Stomach (tissue), 4 donors: Measurements from ENCODE around the gene GCH1.
"Not testable (repeated sequence)": the region's sequence is repeated elsewhere in the genome, so short reads cannot be mapped to it uniquely, and the experiment has no call there.

Experiments
- CTCF ChIP-seq, 7 experiments: fragments of 450-650 bp in 4 of 7; fragments of 200-600 bp in 3 of 7; sonication (generic) in 3 of 7; IDR thresholded peaks; one replicate each; pipeline ENCODE4 v1.5.1; 2016 to 2019; ENCODE audit warnings: antibody characterized with exemption in 7 of 7, control low read depth in 2 of 7, mild to moderate bottlenecking in 1 of 7
- EP300 ChIP-seq: sonication (generic); formaldehyde crosslinking; IDR thresholded peaks from one replicate; pipeline ENCODE4 v1.6.1; 2017; ENCODE audit warnings: antibody characterized with exemption
- POLR2A ChIP-seq, 4 donors: fragments of 450-650 bp; IDR thresholded peaks; one replicate each; pipeline ENCODE4 v1.6.1; 2016; ENCODE audit warnings: antibody characterized with exemption in 4 of 4, control low read depth in 2 of 4, mild to moderate bottlenecking in 1 of 4, moderate library complexity in 1 of 4

DNA sequence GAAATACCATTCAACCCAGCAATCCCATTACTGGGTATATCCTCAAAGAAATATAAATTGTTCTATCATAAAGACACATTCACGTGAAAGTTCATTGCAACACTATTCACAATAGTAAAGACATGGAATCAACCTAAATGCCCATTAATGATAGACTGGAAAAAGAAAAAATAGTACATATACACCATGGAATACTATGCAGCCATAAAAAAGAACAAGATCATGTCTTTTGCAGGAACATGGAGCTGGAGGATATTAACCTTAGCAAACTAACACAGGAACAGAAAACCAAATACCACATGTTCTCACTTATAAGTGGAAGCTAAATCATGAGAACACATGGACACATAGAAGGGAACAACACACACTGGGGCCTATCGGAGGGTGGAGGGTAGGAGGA lies 101.1 kb downstream of the GCH1 start:
- not testable (repeated sequence) for TF ChIP-seq POLR2A (IDR thresholded peaks at IDR 0.05); CTCF (IDR thresholded peaks at IDR 0.05); EP300
